Natural killer cell treated with Interleukin-12 subunit alpha and Interleukin-12 subunit beta and Interleukin-15 and Interleukin-18, amount 100 ng/mL, for 72 hours (primary cell): ENCODE results near the gene DOCK3. TPM values are rescaled to one million over a fixed set of nuclear protein-coding genes. Genes with fewer than 3 reads are reported as not detected.
A peak's percentile ranks its signal among the peaks of the same experiment; 100 is the strongest.
"Not testable (repeated sequence)": the region's sequence is repeated elsewhere in the genome, so short reads cannot be mapped to it uniquely, and the experiment has no call there.

Source experiments
- ATAC-seq, 2 donors: fragments of 150-1000 bp; cut with Tn5 transposase in 1 of 2; sonication (Bioruptor Pico), chemical (Tn5 transposase) in 1 of 2; 2 replicates each; pipeline ENCODE4 v1.10.0; 2021
- DNase-seq: peaks from one replicate; pipeline ENCODE4 v3.0.0; 2022; ENCODE audit warnings: low spot score
- H3K27ac Mint-ChIP-seq, 2 donors: 1 replicate in 1 of 2; 2 replicates in 1 of 2; pipeline ENCODE4 v1.8.0; 2022; ENCODE audit warnings: mixed read lengths in 2 of 2, mild to moderate bottlenecking in 1 of 2, moderate library complexity in 1 of 2
- H3K27me3 Mint-ChIP-seq, 2 donors: 1 replicate in 1 of 2; 2 replicates in 1 of 2; pipeline ENCODE4 v1.8.0; 2022; ENCODE audit warnings: mixed read lengths in 2 of 2
- H3K36me3 Mint-ChIP-seq: one replicate; pipeline ENCODE4 v1.8.0; 2022; ENCODE audit warnings: mixed read lengths
- H3K4me1 Mint-ChIP-seq, 2 donors: 1 replicate in 1 of 2; 2 replicates in 1 of 2; pipeline ENCODE4 v1.8.0; 2022; ENCODE audit warnings: low read depth in 2 of 2, mixed read lengths in 2 of 2, mild to moderate bottlenecking in 1 of 2
- H3K4me3 Mint-ChIP-seq: one replicate; pipeline ENCODE4 v1.8.0; 2022; ENCODE audit warnings: mixed read lengths
- H3K9me3 Mint-ChIP-seq: 2 replicates; pipeline ENCODE4 v1.8.0; 2022; ENCODE audit warnings: mixed read lengths
- total RNA-seq, 2 donors: library from RNA; stranded (reverse); gene quantifications; one replicate each; pipeline ENCODE4 v1.2.3, GENCODE V29; 2022

Gene DOCK3
- total RNA-seq, 2 donors from 2014 or later: 1.3 to 4.5 TPM

DNA sequence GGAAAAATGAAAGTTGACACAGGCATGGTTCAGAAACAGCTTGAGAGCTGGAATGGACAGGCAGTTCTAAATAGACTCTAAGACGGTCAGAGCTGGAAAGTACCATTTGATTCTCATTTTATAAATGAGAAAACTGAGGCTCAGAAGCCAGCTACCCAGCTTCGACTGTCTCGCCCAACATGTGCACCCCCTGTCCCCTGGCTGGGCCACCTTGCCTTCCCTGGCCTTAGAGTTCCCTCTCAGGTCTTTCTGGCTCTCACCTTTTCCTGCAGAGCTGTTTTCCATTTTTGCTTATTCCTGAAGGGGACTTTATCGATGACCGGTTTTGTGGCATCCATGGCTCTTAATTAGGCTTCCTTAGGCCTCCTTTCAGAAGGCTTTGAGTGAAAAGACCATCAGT is 17.3 kb upstream of the DOCK3 start:
- ATAC-seq (no peak), DNase-seq (no peak)

DNA sequence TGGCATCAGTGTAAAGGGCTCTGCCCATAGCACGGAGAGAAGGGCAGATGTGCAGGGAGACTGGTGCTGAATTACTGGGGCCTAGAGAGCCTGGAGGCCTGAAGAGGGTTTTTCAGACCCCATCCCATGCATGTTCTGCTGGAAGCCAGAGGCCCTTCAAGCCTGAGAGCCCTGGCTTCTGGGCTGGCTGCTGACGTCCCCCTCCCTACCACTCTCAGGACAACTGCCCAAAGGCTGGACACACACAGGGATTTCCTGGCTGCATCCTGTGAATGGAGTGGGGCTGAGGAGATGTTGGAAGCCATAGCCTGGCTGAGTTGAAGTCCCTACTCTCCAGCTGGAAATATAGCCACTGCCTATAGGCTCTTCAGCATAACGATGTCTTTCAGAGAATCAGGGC is 16.9 kb upstream of the DOCK3 start:
- Mint-ChIP-seq H3K9me3 (no peaks in the 10 kb centered on the region), H3K36me3 (no peaks in the 10 kb centered on the region), H3K27me3 (no peaks in the 10 kb centered on the region), H3K4me3 (no peak overlapping the region), H3K4me1 (peaks cover 0 to 10% of the 10 kb centered on the region in 2 donors), H3K27ac (no peak overlapping the region)
- DNase-seq (no peak), ATAC-seq (no peak)

More for the DNA sequence above, 17.3 kb upstream of the DOCK3 start:
- Mint-ChIP-seq H3K4me3 (no peak overlapping the region), H3K27me3 (no peaks in the 10 kb centered on the region), H3K4me1 (peaks cover 0 to 10% of the 10 kb centered on the region in 2 donors), H3K27ac (no peak overlapping the region), H3K36me3 (no peaks in the 10 kb centered on the region), H3K9me3 (no peaks in the 10 kb centered on the region)

DNA sequence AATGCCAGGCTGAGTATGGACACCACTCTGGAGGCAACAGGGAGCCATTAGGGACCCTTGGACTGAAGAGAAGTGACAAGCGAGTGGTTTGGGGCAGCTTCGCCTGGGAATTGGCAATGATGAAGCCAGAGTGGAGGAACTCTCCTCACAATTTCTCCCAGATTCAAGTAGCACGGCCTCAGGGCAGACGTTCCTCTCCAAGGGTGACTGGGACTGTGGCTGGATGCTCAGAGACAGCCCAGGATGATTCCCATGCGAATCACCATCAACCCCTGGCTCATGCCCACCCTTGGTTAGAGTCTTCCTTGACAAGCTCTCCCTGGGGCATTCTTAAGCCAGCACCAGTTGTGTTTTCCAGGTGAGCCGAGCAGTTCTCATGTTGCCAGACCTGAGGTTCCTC is 16.3 kb upstream of the DOCK3 start:
- DNase-seq (no peak), ATAC-seq (no peak)
- Mint-ChIP-seq H3K27ac (no peak overlapping the region), H3K36me3 (no peaks in the 10 kb centered on the region), H3K4me1 (peaks cover 0 to 8% of the 10 kb centered on the region in 2 donors), H3K4me3 (no peak overlapping the region), H3K9me3 (no peaks in the 10 kb centered on the region), H3K27me3 (no peaks in the 10 kb centered on the region)

DNA sequence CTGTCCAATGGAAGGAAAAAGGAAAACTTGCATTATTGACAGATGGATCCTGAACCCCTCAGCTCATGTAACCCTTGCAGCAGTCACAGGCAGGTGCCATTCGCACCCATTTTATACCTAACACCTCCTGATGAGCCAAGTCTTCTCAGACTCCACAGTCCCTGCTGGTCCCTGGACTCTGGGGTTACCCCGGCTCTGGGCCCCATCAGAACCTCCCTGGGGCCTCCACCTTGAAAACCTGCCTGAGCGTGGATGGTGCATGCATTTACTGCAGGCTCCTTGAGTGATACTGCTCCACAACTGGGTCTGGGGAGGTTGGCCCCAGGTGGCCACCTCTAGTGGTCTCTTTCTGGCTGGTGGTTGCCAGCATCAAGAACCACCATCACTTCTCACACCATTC is 15.9 kb upstream of the DOCK3 start:
- ATAC-seq (no peak), DNase-seq (no peak)
- H3K27ac Mint-ChIP-seq: no peak overlapping the region
- H3K4me3 Mint-ChIP-seq: no peak overlapping the region
- no peaks in the 10 kb centered on the region for H3K36me3 Mint-ChIP-seq
- H3K27me3 Mint-ChIP-seq: no peaks in the 10 kb centered on the region
- H3K9me3 Mint-ChIP-seq: no peaks in the 10 kb centered on the region
- H3K4me1 Mint-ChIP-seq: peaks cover 0 to 8% of the 10 kb centered on the region in 2 donors

DNA sequence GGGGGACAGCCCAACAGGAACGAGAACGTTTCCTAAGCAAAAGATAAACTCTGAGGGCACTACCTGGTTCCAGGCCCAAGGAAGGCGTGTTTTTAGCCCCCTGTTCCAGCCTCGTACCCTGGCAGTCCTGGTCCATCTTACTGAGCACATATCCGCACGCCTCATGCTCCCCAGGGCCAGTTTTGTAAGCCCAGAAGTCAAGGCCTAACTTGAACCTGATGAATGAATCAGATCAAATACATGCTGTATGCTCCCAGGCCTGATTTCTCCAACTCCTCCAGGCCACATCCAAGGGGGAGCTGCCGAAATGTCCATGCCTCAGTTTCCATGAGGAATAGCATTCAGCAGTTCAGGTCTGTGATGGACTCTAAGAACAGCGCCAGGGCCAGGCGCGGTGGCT is 14.3 kb upstream of the DOCK3 start:
- no peak for DNase-seq
- Mint-ChIP-seq H3K4me1 (peaks cover 7 to 8% of the 10 kb centered on the region in 2 donors), H3K36me3 (no peaks in the 10 kb centered on the region), H3K27ac (no peak overlapping the region), H3K9me3 (no peaks in the 10 kb centered on the region), H3K27me3 (no peaks in the 10 kb centered on the region), H3K4me3 (no peak overlapping the region)
- ATAC-seq: no peak

DNA sequence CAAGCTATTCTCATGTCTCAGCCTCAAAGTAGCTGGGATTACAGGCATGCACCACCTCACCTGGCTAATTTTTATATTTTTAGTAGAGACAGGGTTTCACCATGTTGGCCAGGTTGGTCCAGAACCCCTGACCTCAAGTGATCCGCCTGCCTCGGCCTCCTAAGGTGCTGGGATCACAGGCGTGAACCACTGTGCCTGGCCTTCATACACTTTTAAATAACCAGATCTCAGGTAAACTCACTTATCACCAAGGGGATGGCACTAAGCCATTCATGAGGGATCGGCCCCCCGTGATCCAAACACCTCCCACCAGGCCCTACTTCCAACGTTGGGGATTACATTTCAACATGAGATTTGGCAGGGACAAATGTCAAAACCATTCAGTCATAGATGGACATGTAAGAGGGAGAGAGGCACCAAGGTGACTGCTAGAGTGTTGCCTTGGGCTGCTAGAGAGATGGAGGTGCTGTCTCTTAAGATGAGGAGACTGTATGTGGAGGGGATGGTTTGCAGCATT is 13.3 kb upstream of the DOCK3 start:
- ATAC-seq: no peak
- H3K4me3 Mint-ChIP-seq: no peak overlapping the region
- DNase-seq: no peak

DNA sequence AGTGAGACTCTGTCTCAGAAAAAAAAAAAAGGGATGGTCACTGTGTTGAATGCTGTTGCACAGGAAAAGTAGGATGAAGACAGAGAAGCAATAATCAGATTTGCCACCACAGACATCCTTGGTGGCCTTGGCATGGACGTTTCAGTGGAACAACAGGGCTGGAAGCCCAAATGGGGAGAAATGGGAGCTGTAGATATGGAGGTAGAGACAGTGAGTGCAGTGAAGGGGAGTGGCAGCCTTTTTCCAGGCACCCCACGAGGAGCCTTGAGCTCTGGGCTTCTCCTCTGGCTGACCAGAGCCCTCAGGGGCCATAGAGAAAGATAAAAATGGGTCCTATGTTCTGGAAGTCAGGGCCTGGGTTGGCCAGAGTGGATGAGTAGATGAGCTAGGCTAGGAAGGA is 12.3 kb upstream of the DOCK3 start:
- H3K9me3 Mint-ChIP-seq: no peaks in the 10 kb centered on the region
- H3K27me3 Mint-ChIP-seq: no peaks in the 10 kb centered on the region
- ATAC-seq (no peak), DNase-seq (no peak)
- H3K4me3 Mint-ChIP-seq: no peak overlapping the region
- H3K27ac Mint-ChIP-seq: no peak overlapping the region
- no peaks in the 10 kb centered on the region for H3K36me3 Mint-ChIP-seq
- H3K4me1 Mint-ChIP-seq: peaks cover 10 to 13% of the 10 kb centered on the region in 2 donors

More for the DNA sequence above, 13.3 kb upstream of the DOCK3 start:
- no peaks in the 10 kb centered on the region for H3K36me3 Mint-ChIP-seq
- no peaks in the 10 kb centered on the region for H3K9me3 Mint-ChIP-seq
- H3K4me1 Mint-ChIP-seq: peaks cover 10 to 13% of the 10 kb centered on the region in 2 donors
- no peaks in the 10 kb centered on the region for H3K27me3 Mint-ChIP-seq
- no peak overlapping the region for H3K27ac Mint-ChIP-seq

DNA sequence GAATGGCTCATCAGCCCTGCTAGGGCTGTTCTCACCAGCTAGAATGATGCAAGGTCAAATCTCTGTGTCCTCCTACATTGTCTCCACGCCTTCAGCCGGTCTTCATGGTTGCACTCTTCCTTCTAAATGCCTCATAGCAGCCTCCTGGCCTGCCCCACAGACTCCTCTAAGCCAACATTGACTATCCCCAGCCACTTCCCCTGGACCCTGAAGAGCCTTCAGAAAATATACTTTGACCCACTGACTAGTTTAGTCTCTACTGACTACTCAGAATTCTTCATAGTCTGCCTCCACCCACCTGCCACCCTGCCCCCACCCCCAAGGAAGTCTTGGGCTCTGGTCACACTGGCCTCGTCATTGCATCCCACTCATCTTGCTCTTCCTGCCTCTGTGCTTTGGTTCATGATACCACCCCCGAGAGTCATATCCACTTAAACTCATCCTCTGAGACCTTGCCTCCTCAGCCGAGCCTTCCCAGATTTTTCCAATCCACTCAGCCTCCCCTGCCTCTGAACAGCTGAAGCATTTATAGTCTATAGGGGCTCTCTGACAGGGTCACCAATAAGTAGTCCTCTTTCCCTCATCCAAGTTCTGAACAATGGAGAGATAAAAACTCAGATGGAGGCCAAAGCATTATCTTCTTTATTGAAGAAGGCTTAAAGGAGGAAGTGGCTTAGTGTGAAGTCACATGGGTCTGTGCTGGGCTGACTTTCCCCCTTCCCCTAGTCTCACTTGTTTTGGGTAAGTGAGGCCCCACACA is 9.5 kb upstream of the DOCK3 start:
- no peak for DNase-seq

DNA sequence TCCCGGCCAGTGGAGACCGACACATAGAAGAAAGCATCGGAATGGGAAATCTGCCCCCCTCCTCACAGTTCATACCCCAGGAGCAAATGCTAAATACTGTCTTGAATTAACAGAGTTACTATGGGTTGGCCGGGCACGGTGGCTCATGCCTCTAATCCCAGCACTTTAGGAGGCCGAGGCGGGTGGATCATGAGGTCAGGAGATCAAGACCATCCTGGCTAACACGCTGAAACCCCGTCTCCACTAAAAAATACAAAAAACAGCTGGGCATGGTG is 8.9 kb upstream of the DOCK3 start:
- Mint-ChIP-seq H3K27ac (peak overlapping the region in 1 of 2 donors; percentile 42), H3K4me1 (peaks cover 10 to 13% of the 10 kb centered on the region in 2 donors)
- not testable (repeated sequence) for H3K27me3 Mint-ChIP-seq, ATAC-seq, H3K9me3 Mint-ChIP-seq, H3K36me3 Mint-ChIP-seq, DNase-seq, H3K4me3 Mint-ChIP-seq

More for the DNA sequence above, 9.5 kb upstream of the DOCK3 start:
- H3K4me3 Mint-ChIP-seq: peak overlapping the region; percentile 6
- H3K4me1 Mint-ChIP-seq: peaks cover 10 to 13% of the 10 kb centered on the region in 2 donors
- peaks cover 0 to 6% of the 10 kb centered on the region in 2 donors for H3K27me3 Mint-ChIP-seq
- no peaks in the 10 kb centered on the region for H3K9me3 Mint-ChIP-seq
- H3K36me3 Mint-ChIP-seq: no peaks in the 10 kb centered on the region
- peak overlapping the region in 1 of 2 donors; percentile 42 for H3K27ac Mint-ChIP-seq
- ATAC-seq: peak; percentile 44 to 69

DNA sequence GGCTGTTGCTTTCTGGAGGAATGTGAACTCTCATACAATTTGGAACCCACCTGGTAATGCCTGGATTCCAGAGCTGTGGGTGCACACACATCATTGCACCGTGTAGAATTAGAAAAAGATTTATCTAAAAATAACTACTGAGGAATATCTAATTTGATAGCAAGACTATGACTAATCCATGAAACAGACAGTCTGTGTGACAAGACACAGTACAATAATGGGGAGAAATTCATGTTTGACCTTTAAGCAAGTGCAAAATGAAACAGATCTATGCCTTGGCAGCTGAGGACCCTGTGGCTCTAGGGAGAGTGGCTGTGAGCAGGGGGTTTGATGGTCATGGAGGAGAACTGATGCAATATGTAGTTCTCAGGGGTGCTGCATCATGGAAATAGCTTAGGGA is 7.9 kb upstream of the DOCK3 start:
- peaks cover 2 to 7% of the 10 kb centered on the region in 2 donors for H3K27me3 Mint-ChIP-seq
- ATAC-seq (no peak), DNase-seq (no peak)
- H3K27ac Mint-ChIP-seq: no peak overlapping the region
- H3K36me3 Mint-ChIP-seq: no peaks in the 10 kb centered on the region
- H3K4me1 Mint-ChIP-seq: peaks cover 10% of the 10 kb centered on the region in 2 donors
- H3K4me3 Mint-ChIP-seq: no peak overlapping the region
- H3K9me3 Mint-ChIP-seq: no peaks in the 10 kb centered on the region

DNA sequence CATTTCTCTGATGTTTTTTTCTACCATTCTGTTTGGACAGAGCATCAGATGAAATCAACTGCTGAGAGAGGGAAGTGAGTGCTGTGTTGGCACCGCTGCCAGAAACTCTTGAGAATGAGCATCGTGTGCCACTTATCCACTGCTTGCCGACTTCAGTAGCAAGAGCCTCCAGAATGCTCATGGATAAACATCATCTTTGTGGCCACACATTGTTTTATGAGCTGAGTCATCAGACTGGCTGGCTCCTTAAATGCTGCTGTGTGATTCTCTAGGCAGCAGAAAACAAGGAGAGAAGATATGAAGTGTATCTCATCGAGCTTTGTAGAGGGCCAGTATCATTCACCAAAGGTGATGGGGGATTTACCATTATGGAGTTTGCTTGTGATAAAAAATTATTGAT is 3.4 kb upstream of the DOCK3 start:
- no peaks in the 10 kb centered on the region for H3K9me3 Mint-ChIP-seq
- no peaks in the 10 kb centered on the region for H3K36me3 Mint-ChIP-seq
- H3K27me3 Mint-ChIP-seq: peaks cover 18 to 32% of the 10 kb centered on the region in 2 donors

DNA sequence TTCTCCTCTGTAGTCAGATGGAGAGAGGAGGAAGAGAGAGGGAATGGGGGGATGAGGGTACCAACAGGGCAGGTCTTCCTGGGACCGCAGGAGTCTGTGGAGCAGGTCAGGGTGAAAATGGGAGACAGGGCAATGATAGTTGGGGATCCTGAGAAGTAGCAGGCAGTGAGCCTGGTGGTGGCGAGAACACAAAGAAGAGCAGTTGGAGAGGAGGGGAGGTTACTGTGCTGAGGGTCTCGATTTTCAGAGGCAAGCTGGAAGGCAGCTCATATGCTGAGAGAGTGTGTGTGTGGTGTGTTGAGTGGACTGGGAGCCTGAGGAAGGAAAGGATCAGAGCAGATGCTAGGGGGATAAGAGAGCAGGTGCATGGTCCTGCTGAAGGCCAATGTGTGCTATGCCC is 2.1 kb upstream of the DOCK3 start:
- peak overlapping the region; percentile 89 for H3K4me3 Mint-ChIP-seq
- no peak for ATAC-seq
- peaks cover 19 to 32% of the 10 kb centered on the region in 2 donors for H3K27me3 Mint-ChIP-seq
- H3K27ac Mint-ChIP-seq: no peak overlapping the region
- no peaks in the 10 kb centered on the region for H3K36me3 Mint-ChIP-seq
- H3K4me1 Mint-ChIP-seq: peaks cover 4 to 6% of the 10 kb centered on the region in 2 donors
- DNase-seq: no peak
- no peaks in the 10 kb centered on the region for H3K9me3 Mint-ChIP-seq

More for the DNA sequence above, 3.4 kb upstream of the DOCK3 start:
- DNase-seq: no peak
- Mint-ChIP-seq H3K4me3 (no peak overlapping the region), H3K27ac (no peak overlapping the region), H3K4me1 (peaks cover 4 to 6% of the 10 kb centered on the region in 2 donors)
- no peak for ATAC-seq

DNA sequence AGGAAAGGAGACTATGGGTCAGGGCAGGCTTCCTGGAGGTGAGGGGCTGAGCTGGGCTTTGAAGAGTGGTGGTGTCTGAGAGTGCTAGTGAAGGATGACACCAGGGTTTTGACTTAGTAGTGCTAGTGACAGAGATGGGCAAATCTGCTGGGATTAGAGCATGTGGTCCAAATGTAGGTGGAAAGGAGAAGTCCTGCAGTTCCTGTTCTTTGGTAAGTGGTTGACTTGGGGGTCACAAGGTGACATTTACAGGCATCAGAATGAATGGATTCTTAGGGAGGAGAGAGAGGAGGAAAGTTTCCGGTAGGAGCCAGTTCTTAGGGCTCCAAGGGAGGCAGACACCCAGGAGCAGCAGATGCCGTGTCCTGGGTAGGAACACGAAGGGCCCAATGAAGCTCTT is 796 bp upstream of the DOCK3 start:
- Mint-ChIP-seq H3K27ac (peak overlapping the region; percentile 15 to 49), H3K4me3 (peak overlapping the region; percentile 89), H3K4me1 (peaks cover 4 to 6% of the 10 kb centered on the region in 2 donors), H3K9me3 (no peaks in the 10 kb centered on the region), H3K27me3 (peaks cover 25 to 34% of the 10 kb centered on the region in 2 donors), H3K36me3 (no peaks in the 10 kb centered on the region)
- DNase-seq (no peak), ATAC-seq (no peak)

DNA sequence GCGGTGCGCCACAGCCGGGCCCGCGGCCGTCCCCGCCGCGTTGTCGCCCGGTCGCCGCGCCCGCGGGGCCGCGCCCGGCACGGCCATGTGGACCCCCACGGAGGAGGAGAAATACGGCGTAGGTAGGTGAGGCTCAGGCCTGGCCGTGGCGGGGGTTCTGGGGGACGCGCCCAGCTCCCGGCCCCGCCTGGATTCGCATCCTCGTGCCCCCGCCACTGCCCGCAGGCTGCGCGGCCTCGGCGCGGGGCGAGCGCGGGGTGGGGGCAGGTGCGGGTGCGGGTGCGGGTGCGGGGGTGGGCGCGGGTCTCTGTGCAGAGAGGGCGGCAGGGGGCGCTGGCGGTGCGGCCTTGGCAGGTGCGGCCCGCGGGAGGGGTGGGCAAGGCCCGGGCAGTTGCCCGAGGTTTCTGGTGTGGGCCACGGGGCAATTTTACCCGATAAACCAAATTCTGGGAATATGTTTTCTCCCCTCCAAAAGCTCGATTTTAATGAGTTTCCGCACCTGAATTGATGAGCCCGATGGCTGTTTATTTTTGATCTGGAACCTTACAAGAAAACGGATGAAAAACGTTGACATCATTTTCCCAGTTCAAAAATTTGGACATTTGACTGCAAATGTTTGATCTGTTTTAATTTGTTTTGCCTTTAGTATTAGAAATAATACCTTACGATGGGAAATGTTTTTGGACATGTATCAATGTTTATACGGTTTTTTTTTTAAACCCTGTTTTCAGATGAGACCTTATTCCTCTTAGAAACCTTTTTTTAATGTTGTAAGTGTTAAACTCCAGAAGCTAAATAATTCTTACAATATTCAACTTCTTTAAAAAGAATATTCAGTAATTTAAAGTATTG is 678 bp downstream of the DOCK3 start:
- Mint-ChIP-seq H3K9me3 (no peaks in the 10 kb centered on the region), H3K27me3 (peaks cover 24 to 34% of the 10 kb centered on the region in 2 donors), H3K27ac (no peak overlapping the region), H3K36me3 (no peaks in the 10 kb centered on the region), H3K4me1 (peaks cover 4 to 6% of the 10 kb centered on the region in 2 donors), H3K4me3 (peak overlapping the region; percentile 84)
- ATAC-seq: peak; percentile 78
- DNase-seq: peak; percentile 71
